Small intestine (tissue), 7 donors: ENCODE results near the gene C1orf122. TPM values are rescaled to one million over a fixed set of nuclear protein-coding genes. Genes with fewer than 3 reads are reported as not detected.

Experiments
- DNase-seq, 2 donors: peaks; one replicate each; pipeline versions ENCODE4 v3.0.0 to v3.0.0-alpha.2; 2013
- FAIRE-seq: peaks from 2 replicates; lab custom pipeline; 2012; peaks lifted over from hg19 to GRCh38; lab: Jason Lieb, UNC
- H3K27ac ChIP-seq, 3 donors: one replicate each; pipeline ENCODE4 v1.5.1; 2013; ENCODE audit warnings: low read length in 2 of 3, mild to moderate bottlenecking in 2 of 3, control low read depth in 1 of 3, inconsistent platforms in 1 of 3, low read depth in 1 of 3, moderate library complexity in 1 of 3
- H3K27me3 ChIP-seq, 3 donors: one replicate each; pipeline ENCODE4 v1.6.1; 2013; ENCODE audit warnings: low read length in 3 of 3, inconsistent platforms in 1 of 3; ENCODE audit not compliant: control insufficient read depth in 3 of 3, insufficient read depth in 3 of 3
- H3K36me3 ChIP-seq, 3 donors: one replicate each; pipeline ENCODE4 v1.6.1; 2013; ENCODE audit warnings: low read length in 3 of 3, inconsistent platforms in 1 of 3, low read depth in 1 of 3, mild to moderate bottlenecking in 1 of 3, moderate library complexity in 1 of 3; ENCODE audit not compliant: control insufficient read depth in 3 of 3, insufficient read depth in 2 of 3
- H3K4me1 ChIP-seq, 3 donors: one replicate each; pipeline ENCODE4 v1.6.1; 2013; ENCODE audit warnings: low read length in 2 of 3, inconsistent platforms in 1 of 3, low read depth in 1 of 3, mild to moderate bottlenecking in 1 of 3, moderate library complexity in 1 of 3; ENCODE audit not compliant: control insufficient read depth in 3 of 3, insufficient read depth in 2 of 3
- H3K4me3 ChIP-seq, 3 donors: one replicate each; pipeline ENCODE4 v1.5.1; 2013; ENCODE audit warnings: low read length in 3 of 3, control low read depth in 1 of 3, inconsistent platforms in 1 of 3, low read depth in 1 of 3, mild to moderate bottlenecking in 1 of 3, moderate library complexity in 1 of 3
- H3K9me3 ChIP-seq, 2 donors: one replicate each; pipeline ENCODE4 v1.6.1; 2013; ENCODE audit warnings: low read depth in 1 of 2, low read length in 1 of 2; ENCODE audit not compliant: control insufficient read depth in 2 of 2, insufficient read depth in 1 of 2
- WGBS, 3 donors: extraction: QIAGEN DNeasy Blood & Tissue Kit; methylation state at CpG; one replicate each; pipeline ENCODE4 v1.1.7; 2013; 5-methylcytosine and 5-hydroxymethylcytosine counted together
- polyA plus RNA-seq, 4 donors: library from polyadenylated mRNA; stranded (reverse) in 3 of 4; unstranded in 1 of 4; fragments of 200-250 nt in 3 of 4; fragments of 120-200 nt in 1 of 4; gene quantifications; one replicate each; pipeline versions ENCODE4 v1.2.1 to v1.2.3, GENCODE V29; 2013
- donor health status: healthy with polysubstance abuse.
- donor health status: control.
- donor health status: control.
- donor health status: Bipolar disorder and iron deficiency.
- donor health status: healthy.

Gene C1orf122
- polyA plus RNA-seq, 4 donors: 29.6 to 44.0 (median 38.6) TPM

- no peaks in the 10 kb centered on the region for H3K9me3 ChIP-seq
Observed at GRCh38 chr1:37853157-37853556, 45.6 kb downstream of the C1orf122 start.

GRCh38 chr1:37854406-37854805, 46.8 kb downstream of the C1orf122 start:
- Histone ChIP-seq H3K27me3 (no peaks in the 10 kb centered on the region), H3K36me3 (peaks cover 0 to 6% (median 6%) of the 10 kb centered on the region in 3 donors), H3K27ac (no peak overlapping the region), H3K9me3 (no peaks in the 10 kb centered on the region), H3K4me1 (peaks cover 3 to 11% (median 4%) of the 10 kb centered on the region in 3 donors), H3K4me3 (no peak overlapping the region)
- DNase-seq: no peak
- no peak for FAIRE-seq
- 95 to 96% (median 95%) methylated on average over 6 of the region's 6 CpGs for WGBS, 3 donors

More at GRCh38 chr1:37853157-37853556, 45.6 kb downstream of the C1orf122 start:
- no peak overlapping the region for H3K27ac ChIP-seq
- FAIRE-seq (no peak), DNase-seq (no peak)
- H3K36me3 ChIP-seq: peaks cover 0 to 6% (median 6%) of the 10 kb centered on the region in 3 donors
- H3K27me3 ChIP-seq: no peaks in the 10 kb centered on the region
- H3K4me3 ChIP-seq: no peak overlapping the region
- peaks cover 0 to 8% (median 3%) of the 10 kb centered on the region in 3 donors for H3K4me1 ChIP-seq

Other genes starting within 250 kb of the C1orf122 start
- gene GNL2, start 211.9 kb upstream of the C1orf122 start, polyA plus RNA-seq: 10 to 100 TPM; 29.4 to 67.8 (median 45.5) TPM
- gene RSPO1, start 172.9 kb upstream of the C1orf122 start, polyA plus RNA-seq: 1 to 10 TPM in 1 of 4 donors, under 1 TPM in 1, not detected in 2; 0.27 to 1.2 TPM
- 10 to 100 TPM in 2 of 4 donors, 1 to 10 TPM in 2; 4.0 to 23.5 (median 7.6) TPM for gene CDCA8, start 115.3 kb upstream of the C1orf122 start, polyA plus RNA-seq
- 1 to 10 TPM; 1.9 to 5.4 (median 3.5) TPM for gene EPHA10, start 42.7 kb upstream of the C1orf122 start, polyA plus RNA-seq
- gene MANEAL, start 13.9 kb upstream of the C1orf122 start, polyA plus RNA-seq: 1 to 10 TPM in 2 of 4 donors, under 1 TPM in 2; 0.81 to 6.1 (median 2.3) TPM
- 10 to 100 TPM; 14.0 to 15.7 (median 14.4) TPM for gene YRDC, start 418 bp downstream of the C1orf122 start, polyA plus RNA-seq
- gene MTF1, start 51.8 kb downstream of the C1orf122 start, polyA plus RNA-seq: 1 to 10 TPM; 1.6 to 5.7 (median 3.1) TPM
- 10 to 100 TPM in 2 of 4 donors, 1 to 10 TPM in 2; 6.7 to 23.2 (median 9.2) TPM for gene INPP5B, start 139.3 kb downstream of the C1orf122 start, polyA plus RNA-seq
- gene SF3A3, start 182.2 kb downstream of the C1orf122 start, polyA plus RNA-seq: 10 to 100 TPM; 13.9 to 48.0 (median 22.2) TPM
- 1 to 10 TPM in 3 of 4 donors, under 1 TPM in 1; 0.89 to 8.1 (median 6.3) TPM for gene FHL3, start 197.7 kb downstream of the C1orf122 start, polyA plus RNA-seq
- gene UTP11, start 204.9 kb downstream of the C1orf122 start, polyA plus RNA-seq: 10 to 100 TPM; 17.0 to 31.7 (median 26.5) TPM
- under 1 TPM in 1 of 4 donors, not detected in 3; 0.04 TPM for gene POU3F1, start 239.0 kb downstream of the C1orf122 start, polyA plus RNA-seq